ENCODE data around the gene TMPRSS11B. TPM values are rescaled to one million over a fixed set of nuclear protein-coding genes. Genes with fewer than 3 reads are reported as not detected.

The TMPRSS11B gene
- total RNA-seq, 1 donor: not detected

- Histone ChIP-seq H3K36me3 (ENCODE audit: insufficient read depth, low read length) (no peaks in the 10 kb centered on the region), H3K79me2 (ENCODE audit: insufficient read depth, low read length) (no peaks in the 10 kb centered on the region), H3K4me1 (ENCODE audit: insufficient read depth, low read length) (no peaks in the 10 kb centered on the region), H3K9me3 (ENCODE audit: low read depth, low read length) (no peaks in the 10 kb centered on the region), H4K20me1 (ENCODE audit: insufficient read depth, low read length) (no peaks in the 10 kb centered on the region), H3K4me2 (ENCODE audit: insufficient read depth, low read length) (no peak overlapping the region), H3K4me3 (ENCODE audit: insufficient read depth, low read length) (no peak overlapping the region), H2AFZ (ENCODE audit: low read length) (no peak overlapping the region), H3K27me3 (ENCODE audit: insufficient read depth, low read length) (no peaks in the 10 kb centered on the region), H3K27ac (ENCODE audit: low read depth, low read length) (no peak overlapping the region)
- TF ChIP-seq CTCF (IDR thresholded peaks at IDR 0.05; ENCODE audit: extremely low read depth, low read depth, low read length): no peak
- no peak for DNase-seq (ENCODE audit: insufficient read length, low spot score, missing footprints)
Measured at GRCh38 chr4:68182382-68182820, 63.1 kb downstream of the TMPRSS11B start.

GRCh38 chr4:68180849-68181526 lies 64.5 kb downstream of the TMPRSS11B start:
- Histone ChIP-seq H4K20me1 (ENCODE audit: insufficient read depth, low read length) (no peaks in the 10 kb centered on the region), H3K79me2 (ENCODE audit: insufficient read depth, low read length) (no peaks in the 10 kb centered on the region), H3K36me3 (ENCODE audit: insufficient read depth, low read length) (no peaks in the 10 kb centered on the region), H3K27me3 (ENCODE audit: insufficient read depth, low read length) (no peaks in the 10 kb centered on the region), H3K4me3 (ENCODE audit: insufficient read depth, low read length) (no peak overlapping the region), H3K4me2 (ENCODE audit: insufficient read depth, low read length) (no peak overlapping the region), H3K27ac (ENCODE audit: low read depth, low read length) (no peak overlapping the region), H2AFZ (ENCODE audit: low read length) (no peak overlapping the region), H3K4me1 (ENCODE audit: insufficient read depth, low read length) (no peaks in the 10 kb centered on the region), H3K9me3 (ENCODE audit: low read depth, low read length) (no peaks in the 10 kb centered on the region)
- DNase-seq (ENCODE audit: insufficient read length, low spot score, missing footprints): peak; percentile 88
- no peak for TF ChIP-seq CTCF (IDR thresholded peaks at IDR 0.05; ENCODE audit: extremely low read depth, low read depth, low read length)

GRCh38 chr4:68176904-68177303 lies 68.6 kb downstream of the TMPRSS11B start:
- H3K4me3 ChIP-seq (ENCODE audit: insufficient read depth, low read length): no peak overlapping the region
- no peaks in the 10 kb centered on the region for H3K9me3 ChIP-seq (ENCODE audit: low read depth, low read length)
- no peaks in the 10 kb centered on the region for H3K27me3 ChIP-seq (ENCODE audit: insufficient read depth, low read length)
- H3K36me3 ChIP-seq (ENCODE audit: insufficient read depth, low read length): no peaks in the 10 kb centered on the region
- H4K20me1 ChIP-seq (ENCODE audit: insufficient read depth, low read length): no peaks in the 10 kb centered on the region
- no peak for TF ChIP-seq CTCF (IDR thresholded peaks at IDR 0.05; ENCODE audit: extremely low read depth, low read depth, low read length)
- no peak for DNase-seq (ENCODE audit: insufficient read length, low spot score, missing footprints)
- H3K27ac ChIP-seq (ENCODE audit: low read depth, low read length): no peak overlapping the region
- H3K79me2 ChIP-seq (ENCODE audit: insufficient read depth, low read length): no peaks in the 10 kb centered on the region
- H2AFZ ChIP-seq (ENCODE audit: low read length): no peak overlapping the region
- H3K4me1 ChIP-seq (ENCODE audit: insufficient read depth, low read length): no peaks in the 10 kb centered on the region
- H3K4me2 ChIP-seq (ENCODE audit: insufficient read depth, low read length): no peak overlapping the region

Other genes starting within 250 kb of the TMPRSS11B start
- gene TMPRSS11F, start 115.8 kb downstream of the TMPRSS11B start, total RNA-seq: not detected in 2 replicates
- gene YTHDC1, start 104.4 kb upstream of the TMPRSS11B start, total RNA-seq: 40.2 and 41.0 TPM in 2 replicates
- gene TMPRSS11E, start 201.8 kb upstream of the TMPRSS11B start, total RNA-seq: 0.29 TPM in 1 of 2 replicates, not detected in the other